ENCODE measurements around the gene COX19.

The COX19 gene

DNA sequence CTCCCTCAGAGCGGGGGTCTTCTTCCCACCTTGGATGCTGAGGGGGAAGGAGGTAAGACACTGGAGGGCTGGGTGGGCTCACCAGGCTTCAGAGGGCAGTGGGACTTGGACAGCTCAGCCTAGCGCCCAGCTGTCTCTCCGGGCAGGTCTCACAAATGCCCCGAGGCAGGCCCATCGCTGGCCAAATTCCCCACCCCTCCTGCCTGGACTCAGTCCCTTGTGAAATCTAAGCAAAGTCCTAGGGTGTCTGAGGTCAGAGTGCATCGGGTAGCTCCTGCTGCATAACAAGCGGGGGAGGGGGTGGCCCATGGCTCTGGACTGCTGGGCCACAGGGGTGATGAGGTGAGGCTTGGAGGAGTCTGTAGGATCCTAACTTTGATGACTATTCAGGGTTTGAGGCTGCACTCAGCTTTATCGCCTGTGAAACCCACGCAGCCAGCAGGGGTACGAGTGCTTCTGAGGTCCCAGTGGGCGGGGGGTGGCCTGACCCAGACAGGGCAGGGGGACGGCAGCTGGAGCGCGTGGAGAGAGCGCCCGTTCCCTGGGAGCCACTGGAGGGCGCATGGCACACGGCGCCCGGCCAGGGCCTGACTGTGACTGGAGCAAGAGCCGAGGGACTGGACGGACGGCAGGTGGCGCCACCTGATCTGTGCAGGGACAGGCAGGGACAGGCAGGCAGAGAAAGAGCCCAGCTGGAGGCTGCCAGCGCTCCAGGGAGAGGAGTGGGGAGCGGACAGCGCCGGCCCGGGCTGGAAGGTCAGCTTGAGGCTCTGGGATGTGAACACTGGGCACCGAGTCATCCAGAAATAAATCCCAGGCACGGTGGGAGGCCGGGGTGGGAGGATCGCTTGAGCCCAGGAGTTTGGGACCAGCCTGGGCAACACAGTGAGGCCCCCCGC, 17.6 kb upstream of the COX19 start:
- DNase-seq (ENCODE audit: low read depth, low spot score): peak; percentile 87

DNA sequence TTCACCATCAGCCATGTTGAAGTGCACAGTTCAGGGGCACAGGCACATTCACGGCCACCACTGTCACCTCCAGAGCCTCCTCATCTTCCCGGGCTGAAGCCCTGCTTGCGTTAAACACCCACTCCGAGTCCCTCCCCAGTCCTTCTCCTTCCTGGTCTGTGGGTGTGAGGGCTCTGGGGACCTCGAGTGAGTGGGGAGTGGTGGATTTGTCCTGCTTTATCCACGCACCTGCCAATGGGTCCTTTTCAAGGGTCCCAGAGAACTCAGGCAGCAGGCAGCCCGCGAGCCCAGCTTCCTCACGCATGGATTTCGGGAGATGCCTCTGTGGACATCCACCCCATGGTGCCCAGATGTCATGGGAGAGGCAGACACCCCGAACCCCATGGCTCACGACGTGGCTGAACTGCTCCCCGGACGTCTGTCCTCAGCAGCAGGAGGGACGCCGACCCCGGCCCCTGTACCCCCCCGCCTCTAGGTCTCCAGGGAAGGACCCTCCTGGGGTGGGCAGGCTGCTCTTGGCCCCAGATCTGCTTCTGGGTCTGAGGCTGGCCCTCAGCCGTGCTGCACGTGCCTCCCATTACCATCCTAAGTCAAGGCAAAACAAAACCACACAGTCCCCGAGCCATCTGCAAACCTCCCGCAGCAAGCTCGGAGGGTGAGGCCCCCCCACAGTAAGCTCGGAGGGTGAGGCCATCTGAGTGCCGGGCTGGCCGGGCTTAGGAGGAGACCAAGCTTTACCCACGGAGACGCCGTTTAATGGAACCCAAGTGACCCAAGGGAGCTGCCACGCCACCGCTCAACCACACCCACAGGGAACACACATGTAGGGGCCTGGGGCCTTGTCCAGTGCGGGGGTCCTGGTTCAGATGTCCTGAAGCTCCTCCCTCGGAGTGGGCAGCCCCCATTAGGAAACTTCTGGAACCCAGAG, 16.6 kb upstream of the COX19 start:
- no peak for DNase-seq (ENCODE audit: low read depth, low spot score)

DNA sequence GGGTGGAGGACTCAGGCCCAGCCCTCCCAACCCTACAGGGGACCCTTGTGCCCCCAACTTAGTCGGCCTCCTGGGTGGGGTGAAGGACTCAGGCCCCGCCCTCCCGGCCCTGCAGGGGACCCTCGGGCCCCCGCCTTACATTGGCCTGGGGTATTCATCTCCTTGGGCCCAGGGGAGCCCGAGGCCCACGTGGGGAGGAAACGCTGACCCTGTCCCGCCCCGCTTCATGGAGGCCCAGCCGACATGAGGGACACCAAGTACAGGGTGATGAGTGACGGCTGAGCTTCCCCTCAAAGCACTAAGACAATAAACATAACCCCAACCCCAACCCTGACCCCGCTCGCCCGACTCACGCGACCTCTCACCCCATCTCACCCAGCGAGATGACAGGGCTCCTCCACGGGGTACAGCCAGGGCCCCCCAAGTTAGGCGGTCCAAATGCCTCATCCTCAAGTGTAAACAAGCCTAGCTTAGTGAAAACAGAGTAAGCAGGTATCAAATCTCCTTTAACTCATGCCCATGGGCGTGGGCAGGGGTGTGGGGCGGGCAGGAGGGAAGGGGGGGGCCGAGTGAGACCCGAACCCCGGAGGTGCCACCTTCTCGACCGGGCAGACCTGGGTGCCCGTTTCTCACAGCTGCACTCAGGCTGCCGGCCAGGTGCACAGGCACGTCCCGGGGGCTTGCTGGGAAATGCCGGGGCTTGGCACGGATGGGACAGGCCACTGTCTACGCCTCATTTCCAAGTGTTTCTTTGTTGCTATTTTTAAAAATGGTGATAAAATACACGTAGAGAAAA, 15.8 kb upstream of the COX19 start:
- DNase-seq (ENCODE audit: low read depth, low spot score): no peak

DNA sequence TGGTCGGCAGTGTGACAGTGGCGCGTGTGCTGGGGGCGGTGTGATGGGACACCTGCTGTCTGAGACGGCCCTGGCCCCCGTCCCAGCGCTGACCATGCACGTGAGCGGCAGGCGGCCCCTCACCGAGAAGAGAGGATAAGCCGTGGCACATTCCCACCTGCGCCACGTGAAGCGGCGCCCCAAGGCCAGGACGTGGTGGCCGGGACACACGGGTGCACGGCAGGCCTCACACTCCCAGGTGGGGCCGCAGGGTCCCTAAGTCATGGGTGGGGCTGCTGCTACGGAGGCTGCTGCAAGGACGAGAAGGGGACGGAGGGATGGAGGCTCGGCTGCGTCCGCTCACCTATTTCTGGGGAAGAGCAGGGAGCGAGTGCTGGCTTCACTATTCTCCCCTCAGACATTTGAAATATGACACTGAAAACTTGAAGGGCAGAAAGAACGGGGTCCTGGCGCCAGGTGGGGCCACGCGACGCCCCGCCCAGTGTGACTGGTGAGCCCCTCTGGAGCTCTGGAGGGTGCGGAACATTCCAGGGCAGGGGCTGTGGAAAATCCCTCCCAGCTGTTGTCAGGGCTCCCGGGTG, 15.1 kb upstream of the COX19 start:
- no peak for DNase-seq (ENCODE audit: low read depth, low spot score)

DNA sequence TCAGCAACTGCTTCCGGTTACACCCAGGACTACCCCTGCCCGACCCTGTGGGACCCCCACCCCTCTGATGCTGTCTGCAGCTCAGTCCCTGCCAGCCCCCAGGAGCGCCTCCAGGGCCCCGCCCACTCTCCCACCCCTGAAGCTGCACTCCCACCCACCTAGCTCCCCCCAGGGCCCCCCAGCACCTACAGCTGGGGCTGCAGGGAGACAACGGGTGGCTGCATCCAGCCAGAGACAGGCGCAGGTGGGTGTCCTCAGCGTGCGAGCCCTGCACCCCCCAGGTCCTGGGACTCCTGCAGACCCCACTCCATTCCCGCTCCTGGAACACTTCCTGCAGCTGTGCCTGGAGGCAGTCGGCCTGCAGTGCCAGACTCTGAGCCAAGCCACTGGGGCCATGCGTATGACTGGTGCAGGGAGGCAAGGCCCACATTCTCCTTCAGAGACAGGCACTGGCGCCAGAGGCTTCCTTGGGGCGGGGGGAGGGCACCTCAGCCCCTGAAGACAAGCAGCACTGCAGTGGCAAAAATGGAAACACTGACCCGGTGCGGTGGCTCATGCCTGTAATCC, 13.7 kb upstream of the COX19 start:
- no peak for DNase-seq (ENCODE audit: low read depth, low spot score)

DNA sequence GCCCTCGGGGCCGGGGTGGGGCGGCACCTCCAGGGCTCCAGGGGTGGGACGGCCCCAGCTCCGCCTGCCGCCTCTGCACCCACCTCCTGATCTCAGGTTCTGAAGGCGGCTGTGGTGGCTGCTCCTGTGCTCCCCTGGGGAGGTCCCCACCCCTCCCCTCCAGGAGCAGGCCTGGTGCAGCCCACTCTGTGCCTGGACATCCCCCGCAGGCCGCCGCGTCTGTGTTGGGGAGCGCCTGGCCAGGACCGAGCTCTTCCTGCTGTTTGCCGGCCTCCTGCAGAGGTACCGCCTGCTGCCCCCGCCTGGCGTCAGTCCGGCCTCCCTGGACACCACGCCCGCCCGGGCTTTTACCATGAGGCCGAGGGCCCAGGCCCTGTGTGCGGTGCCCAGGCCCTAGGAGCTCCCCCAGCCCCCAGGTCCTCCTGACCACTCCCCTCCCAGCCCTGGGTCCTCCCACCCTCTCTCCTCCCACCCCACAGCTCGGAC, 13.1 kb upstream of the COX19 start:
- DNase-seq (ENCODE audit: low read depth, low spot score): no peak

DNA sequence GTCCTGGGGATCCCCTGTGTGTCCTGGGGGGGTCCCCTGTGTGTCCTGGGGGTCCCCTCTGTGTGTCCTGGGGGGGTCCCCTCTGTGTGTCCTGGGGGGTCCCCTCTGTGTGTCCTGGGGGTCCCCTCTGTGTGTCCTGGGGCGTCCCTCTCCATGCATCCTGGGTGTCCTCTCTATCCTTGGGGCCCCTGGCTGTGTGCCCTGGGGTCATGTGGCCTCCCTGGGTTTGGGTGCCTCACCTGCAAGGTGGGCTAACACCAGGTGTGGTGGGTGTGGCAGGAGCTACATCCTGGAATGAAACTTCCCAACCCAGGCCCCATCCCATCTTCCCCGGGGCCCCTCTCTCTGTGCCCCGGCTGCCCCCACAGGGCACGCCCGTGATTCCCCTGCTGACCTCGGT, 12.6 kb upstream of the COX19 start:
- no peak for DNase-seq (ENCODE audit: low read depth, low spot score)

DNA sequence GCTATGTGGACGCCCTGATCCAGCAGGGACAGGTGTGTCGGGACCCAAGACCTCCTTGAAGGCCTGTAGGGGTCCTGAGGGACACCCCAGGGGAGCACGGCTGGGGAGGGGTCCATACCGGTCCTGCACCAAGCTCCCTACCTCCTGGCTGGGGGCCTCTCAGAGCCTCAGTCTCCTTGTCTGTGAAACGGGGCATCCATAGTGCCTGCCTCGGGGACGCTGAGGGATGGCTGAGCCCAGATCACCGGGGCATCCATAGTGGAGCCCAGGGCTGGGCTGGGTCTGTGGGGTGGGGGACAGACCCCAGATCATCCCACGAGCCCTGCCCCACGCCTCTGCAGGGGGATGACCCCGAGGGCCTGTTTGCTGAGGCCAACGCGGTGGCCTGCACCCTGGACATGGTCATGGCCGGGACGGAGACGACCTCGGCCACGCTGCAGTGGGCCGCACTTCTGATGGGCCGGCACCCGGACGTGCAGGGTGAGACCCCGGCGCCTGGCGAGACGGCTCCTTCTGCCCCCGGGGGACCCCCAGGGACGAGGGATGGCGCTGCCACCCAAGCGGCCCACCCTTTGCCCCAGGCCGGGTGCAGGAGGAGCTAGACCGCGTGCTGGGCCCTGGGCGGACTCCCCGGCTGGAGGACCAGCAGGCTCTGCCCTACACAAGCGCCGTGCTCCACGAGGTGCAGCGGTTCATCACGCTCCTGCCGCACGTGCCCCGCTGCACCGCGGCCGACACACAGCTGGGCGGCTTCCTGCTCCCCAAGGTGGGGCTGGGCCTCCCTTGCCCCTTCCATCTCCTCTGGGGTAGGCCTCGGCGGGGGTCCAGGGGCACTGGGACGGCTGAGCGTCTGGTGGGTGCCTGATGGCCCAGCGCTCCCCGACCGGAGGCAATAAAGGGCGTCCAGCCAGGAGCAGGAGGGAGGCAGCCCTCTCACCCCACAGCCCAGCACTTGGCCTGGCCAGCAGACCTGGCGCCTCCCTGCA, 11.7 kb upstream of the COX19 start:
- no peak for DNase-seq (ENCODE audit: low read depth, low spot score)

DNA sequence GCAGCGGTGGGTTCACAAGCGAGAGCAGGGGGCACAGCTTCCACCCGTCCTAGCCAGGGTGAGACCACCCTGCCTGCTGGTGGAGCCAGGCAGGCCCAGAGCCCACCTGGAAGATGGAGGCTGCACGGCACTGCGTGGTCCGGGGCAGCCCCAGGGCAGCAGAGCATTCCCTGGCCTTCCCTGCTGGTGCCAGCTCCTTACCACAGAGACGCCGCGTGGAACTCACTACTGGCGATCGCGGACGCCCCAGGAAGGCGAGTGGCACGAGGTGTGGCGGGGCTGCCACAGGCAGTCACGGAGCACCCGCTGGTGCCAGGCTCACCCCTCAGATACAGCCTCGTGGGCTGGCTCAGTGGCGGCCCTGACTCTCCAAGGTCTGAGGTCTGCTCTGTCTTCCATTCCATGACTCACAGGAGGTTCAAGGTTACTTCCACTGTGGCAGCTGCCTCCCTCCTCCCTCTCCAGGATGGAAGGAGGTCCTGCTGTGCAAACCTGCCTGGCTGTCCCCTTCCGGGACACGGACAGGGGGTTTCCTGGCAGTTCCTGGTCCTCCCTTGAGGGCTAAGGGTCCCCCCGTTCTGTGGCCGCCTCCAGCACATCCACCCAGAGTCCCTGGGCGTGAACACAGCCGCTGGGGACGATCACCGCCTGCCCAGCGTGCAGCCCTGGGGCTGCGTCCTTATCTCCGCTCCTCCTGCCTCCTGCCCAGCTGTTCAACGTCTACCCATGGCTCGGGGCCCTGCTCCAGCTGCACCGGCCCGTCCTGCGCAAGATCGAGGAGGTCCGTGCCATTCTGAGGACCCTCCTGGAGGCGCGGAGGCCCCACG, 10.8 kb upstream of the COX19 start:
- no peak for DNase-seq (ENCODE audit: low read depth, low spot score)

DNA sequence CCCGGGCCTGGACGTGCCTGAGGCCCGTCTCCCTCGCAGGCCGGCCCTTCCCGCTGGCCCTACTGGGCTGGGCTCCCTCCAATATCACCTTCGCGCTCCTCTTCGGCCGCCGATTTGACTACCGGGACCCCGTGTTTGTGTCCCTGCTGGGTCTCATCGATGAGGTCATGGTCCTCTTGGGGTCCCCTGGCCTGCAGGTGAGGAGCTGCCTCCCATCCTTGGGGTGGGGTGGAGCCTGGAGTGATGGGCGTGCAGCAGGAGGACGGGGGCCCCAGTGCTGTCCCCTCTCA, 9.7 kb upstream of the COX19 start:
- DNase-seq (ENCODE audit: low read depth, low spot score): no peak

DNA sequence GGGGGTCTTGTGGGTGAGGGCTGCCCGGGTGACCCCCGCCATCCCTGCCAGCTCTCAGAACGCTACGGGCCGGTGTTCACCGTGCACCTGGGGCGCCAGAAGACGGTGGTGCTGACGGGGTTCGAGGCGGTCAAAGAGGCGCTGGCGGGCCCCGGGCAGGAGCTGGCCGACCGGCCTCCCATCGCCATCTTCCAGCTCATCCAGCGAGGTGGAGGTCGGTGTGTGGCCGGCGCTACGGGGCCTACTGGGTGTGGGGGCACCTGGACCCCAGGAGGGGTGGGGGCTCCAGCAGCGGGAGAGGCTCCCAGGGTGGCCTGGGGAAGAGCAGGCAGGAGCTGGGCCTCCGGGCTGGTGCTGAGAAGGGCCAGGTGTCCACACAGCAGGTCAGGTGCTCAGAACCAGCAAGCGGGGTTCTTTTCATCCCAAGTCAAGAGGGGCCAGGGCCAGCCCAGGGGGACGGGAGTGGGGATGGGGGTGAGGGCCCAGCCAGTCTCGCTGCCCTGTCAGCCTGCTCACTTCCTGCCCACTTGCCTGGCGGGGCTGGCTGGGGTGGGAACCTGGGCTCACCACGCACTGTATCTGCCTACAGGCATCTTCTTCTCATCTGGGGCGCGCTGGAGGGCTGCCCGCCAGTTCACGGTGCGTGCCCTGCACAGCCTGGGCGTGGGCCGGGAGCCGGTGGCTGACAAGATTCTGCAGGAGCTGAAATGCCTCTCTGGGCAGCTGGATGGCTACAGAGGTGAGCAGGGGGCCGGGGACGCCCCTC, 9.2 kb upstream of the COX19 start:
- DNase-seq (ENCODE audit: low read depth, low spot score): no peak

DNA sequence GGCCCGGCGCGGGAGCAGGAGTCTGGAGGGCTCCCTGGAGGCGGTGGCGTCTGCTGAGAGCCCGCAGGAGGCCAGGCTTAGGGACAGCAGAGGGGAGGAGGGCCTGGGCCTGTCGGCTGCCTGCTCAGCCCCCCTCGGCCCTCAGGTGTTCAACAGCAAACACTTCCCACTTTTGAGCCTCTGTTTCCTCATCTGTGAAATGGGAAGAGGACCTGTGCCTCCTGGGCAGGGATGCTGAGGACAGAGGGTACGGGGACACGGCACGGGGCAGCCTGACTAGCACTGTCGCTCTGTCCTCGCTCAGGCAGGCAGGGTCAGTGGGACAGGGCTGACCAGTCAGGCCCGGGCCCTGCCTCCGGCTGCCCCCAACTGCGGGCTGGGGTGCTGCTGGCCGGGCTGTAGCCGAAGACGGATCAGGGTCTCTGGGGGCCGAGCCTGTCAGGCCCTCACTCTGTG, 8.3 kb upstream of the COX19 start:
- DNase-seq (ENCODE audit: low read depth, low spot score): no peak

DNA sequence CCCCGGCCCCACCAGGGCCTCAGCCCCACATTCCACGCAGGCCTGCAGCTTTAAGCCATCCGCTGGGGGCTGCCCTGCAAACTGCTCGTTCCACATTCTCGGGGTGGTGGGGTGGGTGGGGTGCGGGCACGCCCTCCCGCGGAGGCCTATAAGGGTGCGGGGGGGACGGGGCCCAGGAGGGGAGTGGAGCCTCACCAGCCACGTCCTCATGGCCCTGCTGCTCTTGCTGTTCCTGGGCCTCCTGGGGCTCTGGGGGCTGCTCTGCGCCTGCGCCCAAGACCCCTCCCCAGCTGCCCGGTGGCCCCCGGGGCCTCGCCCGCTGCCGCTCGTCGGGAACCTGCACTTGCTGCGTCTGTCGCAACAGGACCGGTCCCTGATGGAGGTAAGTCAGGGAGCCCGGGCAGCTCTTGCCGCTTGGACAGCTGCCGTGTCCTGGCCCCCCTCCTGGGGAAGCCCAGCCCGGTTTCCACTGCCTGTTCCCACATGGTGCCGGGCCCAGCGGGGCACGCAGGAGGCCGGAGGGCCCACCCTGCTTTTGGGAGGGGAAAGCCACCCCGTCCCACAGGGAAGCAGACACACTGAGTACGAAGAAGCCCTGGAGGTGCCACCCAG, 7.8 kb upstream of the COX19 start, which contains the start of gene CYP2W1:
Gene CYP2W1 (plus strand): TSS at position 178 of the 612 bp plus-strand sequence. CDS start 31 bp downstream, at position 209.
- DNase-seq (ENCODE audit: low read depth, low spot score): no peak

DNA sequence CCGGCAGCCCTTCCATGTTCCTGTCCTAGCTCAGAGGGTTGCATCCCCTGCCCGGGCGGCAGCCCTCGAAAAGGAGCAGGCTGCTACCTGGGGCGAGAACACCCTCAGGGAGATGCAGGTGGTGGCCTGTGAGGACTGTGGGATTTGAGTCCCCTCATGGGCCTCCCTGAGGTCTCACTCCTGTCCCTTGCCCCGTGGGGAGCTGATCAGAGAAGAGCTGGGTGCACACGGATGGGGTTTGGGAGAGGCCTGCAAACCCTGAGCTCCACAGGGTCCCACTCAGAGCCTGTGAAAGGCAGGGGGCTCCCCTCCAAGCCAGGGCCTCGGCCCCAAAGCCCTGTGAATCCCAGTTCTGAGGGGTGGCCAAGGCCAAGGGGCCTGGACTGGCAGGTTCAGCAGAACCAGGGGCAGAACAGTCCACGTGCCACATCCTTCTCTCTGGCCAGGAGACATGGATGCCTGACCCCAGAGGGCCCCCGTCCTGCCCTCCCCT, 7.2 kb upstream of the COX19 start:
- no peak for DNase-seq (ENCODE audit: low read depth, low spot score)

DNA sequence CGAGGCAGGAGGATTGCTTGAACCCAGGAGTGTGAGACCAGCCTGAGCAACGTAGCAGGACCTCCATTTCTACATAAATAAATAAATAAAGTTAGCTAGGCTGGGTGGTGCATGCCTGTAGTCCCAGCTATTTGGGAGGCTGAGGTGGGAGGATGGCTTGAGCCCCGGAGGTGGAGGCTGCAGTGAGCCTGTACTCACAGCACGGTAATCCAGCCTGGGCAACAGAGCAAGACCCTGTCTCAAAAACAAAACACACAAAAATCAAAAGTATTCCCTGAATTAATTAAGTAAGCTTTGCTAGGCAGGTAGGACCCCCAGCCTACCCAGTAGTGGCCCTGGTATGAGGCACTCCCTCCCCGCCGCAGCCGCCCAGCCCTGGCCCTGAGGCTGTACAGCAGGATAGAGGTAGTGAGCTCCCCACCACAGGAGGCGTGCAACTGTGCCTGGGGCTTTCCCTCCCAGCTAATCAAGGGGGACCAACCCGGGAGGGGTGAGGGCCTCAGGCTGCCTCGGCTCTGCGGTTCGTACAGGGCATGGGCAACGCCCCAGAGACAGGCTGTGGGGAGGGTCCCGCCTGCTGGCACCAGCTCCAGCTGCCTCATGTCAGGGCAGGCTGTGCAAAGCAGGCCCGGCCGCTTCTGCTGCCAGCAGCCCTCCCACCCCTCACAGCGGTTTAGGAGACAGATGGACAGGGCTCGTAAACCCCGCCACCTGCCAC, 6.6 kb upstream of the COX19 start:
- DNase-seq (ENCODE audit: low read depth, low spot score): no peak

DNA sequence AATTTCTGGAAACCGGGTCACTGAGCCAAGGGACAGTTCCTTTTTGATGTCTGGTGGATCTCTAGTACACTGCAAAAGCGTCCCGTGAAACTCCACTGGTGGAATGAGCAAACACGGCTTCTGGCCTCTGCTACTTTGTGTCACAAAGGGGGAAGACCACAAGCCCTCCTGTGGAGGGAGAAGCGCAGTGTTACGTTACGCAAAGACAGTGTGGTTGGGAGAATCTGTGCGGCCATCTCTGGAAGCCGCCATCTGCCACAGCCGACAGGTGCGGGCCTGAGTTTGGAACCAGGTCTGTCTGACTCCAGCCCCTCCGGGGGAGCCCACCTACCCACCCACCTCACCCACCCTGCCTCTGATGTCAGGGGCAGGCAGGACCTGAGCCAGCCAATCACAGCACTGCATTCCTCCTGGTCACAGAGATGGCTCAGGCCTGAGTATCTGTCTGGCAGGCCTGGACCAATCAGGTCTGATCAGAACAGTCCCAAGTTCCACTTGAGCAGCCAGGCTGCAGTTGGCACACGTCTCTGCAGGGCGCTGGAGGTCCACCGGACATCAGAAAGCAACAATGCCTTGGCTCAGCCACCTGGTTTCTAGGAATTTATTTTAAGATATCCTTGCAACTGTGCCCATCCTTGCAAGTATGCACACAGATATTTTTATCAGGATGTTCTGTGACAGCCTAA, 4.7 kb upstream of the COX19 start:
- DNase-seq (ENCODE audit: low read depth, low spot score): no peak

Measured in activated naive CD8-positive, alpha-beta T cell treated with anti-CD3 and anti-CD28 coated beads, Interleukin-2, amount 50 U/mL, for 16 hours (primary cell).